Muscle of leg (tissue), 11 donors: ENCODE measurements around the gene RPTOR. TPM values are rescaled to one million over a fixed set of nuclear protein-coding genes. Genes with fewer than 3 reads are reported as not detected.
"Not testable (repeated sequence)": the region's sequence is repeated elsewhere in the genome, so short reads cannot be mapped to it uniquely, and the experiment has no call there.

Experiments
- DNase-seq: peaks from one replicate; pipeline ENCODE4 v3.0.0; 2013
- H3K27ac ChIP-seq: one replicate; pipeline ENCODE4 v1.5.1; 2013; ENCODE audit warnings: mild to moderate bottlenecking, low read length, control low read depth
- H3K27me3 ChIP-seq: one replicate; pipeline ENCODE4 v1.6.1; 2013; ENCODE audit warnings: low read length; ENCODE audit not compliant: control insufficient read depth, insufficient read depth
- H3K36me3 ChIP-seq: one replicate; pipeline ENCODE4 v1.6.1; 2013; ENCODE audit warnings: low read length; ENCODE audit not compliant: control insufficient read depth, insufficient read depth
- H3K4me1 ChIP-seq: one replicate; pipeline ENCODE4 v1.6.1; 2013; ENCODE audit warnings: low read length; ENCODE audit not compliant: control insufficient read depth, insufficient read depth
- H3K4me3 ChIP-seq: one replicate; pipeline ENCODE4 v1.5.1; 2013; ENCODE audit warnings: low read length, control low read depth
- H3K9me3 ChIP-seq: replicated peaks from 2 replicates; pipeline ENCODE4 v1.6.1; 2013; ENCODE audit warnings: low read depth, low read length; ENCODE audit not compliant: control insufficient read depth
- WGBS: methylation state at CpG from one replicate; pipeline ENCODE4 v1.1.5; 2013; ENCODE audit warnings: missing lambda C conversion rate; ENCODE audit not compliant: insufficient coverage; 5-methylcytosine and 5-hydroxymethylcytosine counted together
- polyA plus RNA-seq, 8 donors: library from polyadenylated mRNA; unstranded; fragments of 120-200 nt; gene quantifications; one replicate each; pipeline versions ENCODE4 v1.2.1 to v1.2.3, GENCODE V29; 2013; ENCODE audit warnings: inconsistent platforms in 1 of 8, low replicate concordance in 1 of 8; ENCODE audit not compliant: insufficient read length in 8 of 8, insufficient read depth in 1 of 8
- total RNA-seq: library from RNA; stranded (reverse); fragments of 120-200 nt; gene quantifications from one replicate; pipeline ENCODE4 v1.2.4, GENCODE V29; 2013

Gene RPTOR
- total and polyA plus RNA-seq, 9 donors = 17.3 to 23.7 (median 20.0) TPM

DNA sequence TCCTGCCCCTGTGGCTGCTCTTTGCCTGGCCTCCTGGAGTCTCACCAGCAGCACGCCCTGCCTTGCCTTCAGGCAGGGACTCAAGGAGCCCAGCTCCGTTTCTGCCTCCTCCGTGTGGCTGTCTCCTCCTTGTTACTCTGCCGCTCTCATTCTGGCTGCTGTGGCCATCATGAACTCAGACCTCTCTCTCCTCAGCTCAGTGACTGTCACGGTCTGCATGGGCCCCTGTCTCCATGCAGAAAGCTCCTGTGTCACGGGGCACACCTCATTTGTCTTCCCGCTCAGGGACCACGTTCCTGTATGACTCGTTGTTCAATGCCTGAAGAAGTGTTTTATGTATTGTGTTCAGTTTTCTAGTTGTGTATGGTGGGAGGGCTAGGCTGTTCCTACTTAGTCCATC, 25.3 kb downstream of the RPTOR start:
- Histone ChIP-seq H3K36me3 (no peaks in the 10 kb centered on the region), H3K27ac (no peak overlapping the region), H3K27me3 (no peaks in the 10 kb centered on the region), H3K9me3 (peaks cover 2% of the 10 kb centered on the region), H3K4me3 (no peak overlapping the region), H3K4me1 (no peaks in the 10 kb centered on the region)
- DNase-seq = no peak
- WGBS = 75% methylated on average over 5 of the region's 9 CpGs

DNA sequence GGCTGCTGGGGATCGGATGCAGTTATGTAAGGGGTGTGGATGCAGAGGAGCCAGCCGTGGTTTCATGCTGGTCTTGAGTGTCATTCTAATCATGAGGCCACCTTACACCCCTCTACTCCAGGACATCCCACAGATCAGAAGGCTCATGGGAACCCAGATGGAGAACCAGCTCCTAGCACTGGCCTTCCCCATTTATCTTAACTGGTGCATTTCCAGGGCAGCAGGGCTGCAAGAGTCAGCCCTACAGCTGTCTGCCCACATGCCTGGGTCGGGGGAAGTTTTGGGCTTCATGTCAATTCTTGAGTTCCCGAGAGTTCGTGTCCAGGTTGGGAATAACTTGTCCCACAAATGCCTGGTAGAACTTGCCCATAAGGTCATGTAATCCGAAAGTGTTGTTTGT, 29.1 kb downstream of the RPTOR start:
- no peaks in the 10 kb centered on the region for H3K4me1 ChIP-seq
- no peak for DNase-seq
- H3K4me3 ChIP-seq = no peak overlapping the region
- H3K27me3 ChIP-seq = no peaks in the 10 kb centered on the region
- peaks cover 2% of the 10 kb centered on the region for H3K9me3 ChIP-seq
- H3K36me3 ChIP-seq = no peaks in the 10 kb centered on the region
- H3K27ac ChIP-seq = no peak overlapping the region
- WGBS = no CpG with 5 or more reads among the region's 6 CpGs

- Histone ChIP-seq H3K9me3 (peaks cover 2% of the 10 kb centered on the region), H3K27ac (no peak overlapping the region)
- no CpG with 5 or more reads among the region's 4 CpGs for WGBS
Observed at GRCh38 chr17:80574496-80574895, 29.9 kb downstream of the RPTOR start.

DNA sequence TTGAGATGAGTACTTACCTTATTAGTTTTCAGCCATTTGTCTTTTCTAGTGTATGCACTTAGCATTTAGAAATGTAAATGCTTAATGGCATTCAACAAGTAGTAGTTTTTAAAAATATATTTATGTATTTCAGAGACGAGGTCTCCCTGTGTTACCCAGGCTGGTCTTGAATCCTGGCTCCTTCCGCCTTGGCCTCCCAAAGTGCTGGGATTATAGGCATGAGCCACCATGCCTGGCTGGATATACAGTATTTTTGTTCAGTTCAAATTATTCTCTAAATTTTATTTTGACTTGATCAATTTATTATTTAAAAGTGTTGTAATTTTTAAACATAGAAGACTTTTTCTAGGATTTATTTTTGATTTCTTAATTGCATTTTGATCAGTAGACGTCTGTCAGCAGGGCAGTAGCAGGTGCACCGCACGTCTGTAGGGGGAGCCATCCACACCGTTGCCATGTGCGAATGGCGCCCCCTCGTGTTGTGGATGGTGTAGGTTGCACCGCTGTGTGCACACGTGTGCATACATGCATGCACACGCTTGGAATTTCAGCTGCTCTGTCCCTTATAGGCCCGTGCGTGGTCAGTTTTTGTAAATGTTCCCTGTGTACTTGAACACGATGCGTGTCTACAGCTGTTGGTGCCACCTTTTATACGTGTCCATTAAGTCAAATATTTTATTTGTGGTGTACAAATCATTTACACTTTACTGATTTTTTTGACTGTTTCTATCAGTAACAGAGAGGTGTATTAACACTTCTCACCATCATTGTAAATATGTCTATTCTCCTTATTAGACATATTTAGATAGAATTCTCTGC, 30.6 kb downstream of the RPTOR start:
- peaks cover 2% of the 10 kb centered on the region for H3K9me3 ChIP-seq
- no peak overlapping the region for H3K4me3 ChIP-seq
- no peaks in the 10 kb centered on the region for H3K4me1 ChIP-seq
- no peaks in the 10 kb centered on the region for H3K27me3 ChIP-seq
- 7% methylated on average over 12 of the region's 17 CpGs for WGBS
- no peak overlapping the region for H3K27ac ChIP-seq
- H3K36me3 ChIP-seq = no peaks in the 10 kb centered on the region
- DNase-seq = peak; percentile 69

More at GRCh38 chr17:80574496-80574895, 29.9 kb downstream of the RPTOR start:
- Histone ChIP-seq H3K4me1 (no peaks in the 10 kb centered on the region), H3K4me3 (no peak overlapping the region), H3K27me3 (no peaks in the 10 kb centered on the region), H3K36me3 (no peaks in the 10 kb centered on the region)
- no peak for DNase-seq

DNA sequence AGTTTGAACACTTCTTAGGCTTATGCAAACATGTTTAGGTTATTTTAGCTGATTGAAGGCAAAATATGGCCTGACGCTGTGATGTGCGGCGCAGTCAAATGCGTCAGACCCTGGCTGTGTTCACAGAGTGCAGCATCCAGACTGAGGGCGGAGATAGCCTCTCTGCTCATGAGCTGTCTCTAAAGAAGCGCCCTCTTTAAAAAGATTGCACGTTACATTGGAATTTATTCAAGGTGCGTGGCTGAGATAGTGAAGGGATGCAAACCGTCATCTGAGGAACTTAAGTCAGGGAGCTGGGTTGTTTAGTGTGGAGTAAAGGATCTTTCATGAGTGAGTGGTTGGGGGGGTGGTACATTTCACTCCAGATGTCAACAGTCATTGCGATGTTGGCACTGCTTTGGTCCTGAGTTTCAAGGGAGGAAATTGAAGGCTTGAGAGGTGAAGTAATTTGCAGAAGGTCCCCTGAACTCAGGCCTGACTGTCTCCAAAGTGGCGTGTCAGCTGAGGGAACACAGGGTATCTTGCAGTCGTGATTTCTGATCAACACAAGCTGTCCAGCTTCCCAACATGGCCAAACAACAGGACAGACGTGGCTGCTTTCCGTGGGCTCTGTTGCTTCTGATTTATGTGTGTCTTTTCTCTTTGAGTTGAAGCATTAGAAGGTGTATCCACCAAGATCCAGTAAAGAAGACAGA, 33.4 kb downstream of the RPTOR start:
- no peaks in the 10 kb centered on the region for H3K27me3 ChIP-seq
- no peak overlapping the region for H3K27ac ChIP-seq
- DNase-seq = no peak
- H3K4me1 ChIP-seq = no peaks in the 10 kb centered on the region
- H3K36me3 ChIP-seq = no peaks in the 10 kb centered on the region
- H3K9me3 ChIP-seq = no peaks in the 10 kb centered on the region
- H3K4me3 ChIP-seq = no peak overlapping the region
- 85% methylated on average over 12 of the region's 14 CpGs for WGBS

DNA sequence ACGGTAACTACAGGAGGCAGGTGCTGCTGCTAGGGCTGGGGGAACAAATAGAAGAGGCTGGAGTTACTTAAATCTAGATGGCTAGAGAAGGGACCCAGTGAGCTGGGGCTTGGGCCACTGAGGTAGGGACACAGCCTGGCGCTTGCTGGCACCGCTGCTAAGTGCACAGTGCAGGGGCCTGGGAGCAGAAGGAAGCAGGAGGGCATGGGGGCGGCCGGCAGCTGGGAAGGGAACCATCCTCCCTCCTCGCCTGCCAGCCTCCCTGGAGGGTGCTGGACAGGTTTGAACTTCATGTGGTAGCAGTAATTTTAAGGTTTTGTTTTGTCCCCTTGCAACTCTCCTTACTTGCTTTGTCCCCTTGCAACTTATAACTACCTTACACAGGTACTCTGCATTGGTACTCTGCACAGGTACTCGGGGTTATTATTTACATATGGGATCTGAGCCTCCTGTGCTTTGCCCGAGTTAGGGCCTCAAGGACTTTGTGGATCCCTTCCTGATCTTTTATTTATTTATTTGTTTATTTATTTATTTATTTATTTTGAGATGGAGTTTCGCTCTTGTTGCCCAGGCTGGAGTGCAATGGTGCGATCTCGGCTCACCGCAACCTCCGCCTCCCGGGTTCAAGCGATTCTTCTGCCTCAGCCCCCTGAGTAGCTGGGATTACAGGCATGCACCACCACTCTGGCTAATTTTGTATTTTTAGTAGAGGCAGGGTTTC, 34.2 kb downstream of the RPTOR start:
- not testable (repeated sequence) for H3K27me3 ChIP-seq, H3K9me3 ChIP-seq, H3K4me3 ChIP-seq, H3K27ac ChIP-seq, DNase-seq, H3K4me1 ChIP-seq, H3K36me3 ChIP-seq
- WGBS = 92% methylated on average over 3 of the region's 15 CpGs

DNA sequence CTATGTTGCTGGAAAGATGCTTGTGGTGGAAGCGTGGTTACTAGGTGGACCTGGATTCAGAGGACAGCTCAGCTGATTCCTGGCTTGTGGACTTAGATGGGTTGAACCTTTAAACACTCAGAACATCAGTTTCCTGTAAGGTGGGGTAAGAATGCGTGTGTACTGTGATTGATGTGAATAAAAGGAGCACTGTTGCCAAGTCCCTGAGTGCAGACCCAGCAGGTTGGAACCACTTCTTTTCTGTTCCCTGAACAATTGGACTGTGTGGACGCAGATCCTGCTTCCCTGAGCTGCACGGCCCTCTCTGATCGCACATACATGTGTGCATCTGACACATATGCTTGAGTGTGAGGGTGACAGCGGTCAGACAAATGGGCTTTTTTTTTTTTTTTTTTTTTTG, 37.5 kb downstream of the RPTOR start:
- no peak overlapping the region for H3K27ac ChIP-seq
- no peaks in the 10 kb centered on the region for H3K27me3 ChIP-seq
- H3K4me1 ChIP-seq = no peaks in the 10 kb centered on the region
- no peaks in the 10 kb centered on the region for H3K9me3 ChIP-seq
- DNase-seq = no peak
- whole genome bisulfite sequencing = 85% methylated on average over 2 of the region's 6 CpGs
- no peaks in the 10 kb centered on the region for H3K36me3 ChIP-seq
- H3K4me3 ChIP-seq = no peak overlapping the region

- no peaks in the 10 kb centered on the region for H3K27me3 ChIP-seq
- DNase-seq = no peak
- H3K27ac ChIP-seq = no peak overlapping the region
- no peaks in the 10 kb centered on the region for H3K9me3 ChIP-seq
- H3K4me3 ChIP-seq = no peak overlapping the region
- WGBS = 80% methylated on average over 3 of the region's 10 CpGs
- no peaks in the 10 kb centered on the region for H3K4me1 ChIP-seq
- H3K36me3 ChIP-seq = no peaks in the 10 kb centered on the region
Observed at GRCh38 chr17:80584176-80584905, 39.7 kb downstream of the RPTOR start.

- WGBS = 65% methylated on average over 14 of the region's 24 CpGs
- DNase-seq = no peak
- no peak overlapping the region for H3K27ac ChIP-seq
- H3K4me1 ChIP-seq = no peaks in the 10 kb centered on the region
- H3K4me3 ChIP-seq = no peak overlapping the region
- no peaks in the 10 kb centered on the region for H3K27me3 ChIP-seq
- H3K9me3 ChIP-seq = no peaks in the 10 kb centered on the region
- H3K36me3 ChIP-seq = no peaks in the 10 kb centered on the region
Observed at GRCh38 chr17:80585890-80586845, 41.5 kb downstream of the RPTOR start.
